BE2C (cell line): Measurements from ENCODE around the gene FCGR3B.
"Not testable (repeated sequence)": the region's sequence is repeated elsewhere in the genome, so short reads cannot be mapped to it uniquely, and the experiment has no call there.

Experiments
- DNase-seq: peaks from one replicate; pipeline ENCODE4 v3.0.0-alpha.2; 2020
- H3K27me3 ChIP-seq: fragments of 250-450 bp; sonication (Bioruptor Pico); 2 replicates; pipeline ENCODE4 v1.5.1; 2020; ENCODE audit warnings: mild to moderate bottlenecking
- H3K36me3 ChIP-seq: fragments of 250-450 bp; sonication (Bioruptor Pico); 2 replicates; pipeline ENCODE4 v1.5.1; 2020; ENCODE audit warnings: mild to moderate bottlenecking
- H3K4me1 ChIP-seq: fragments of 250-450 bp; sonication (Bioruptor Pico); 2 replicates; pipeline ENCODE4 v1.5.1; 2020
- H3K4me3 ChIP-seq: 2 replicates; pipeline ENCODE4 v1.5.1; 2011; ENCODE audit warnings: low read depth, low read length
- H3K9me3 ChIP-seq: fragments of 250-450 bp; sonication (Bioruptor Pico); 2 replicates; pipeline ENCODE4 v1.5.1; 2020

FCGR3B gene

GRCh38 chr1:161606541-161607336 is 24.2 kb downstream of the FCGR3B start:
- not testable (repeated sequence) for H3K4me1 ChIP-seq, H3K27me3 ChIP-seq, DNase-seq, H3K9me3 ChIP-seq, H3K4me3 ChIP-seq, H3K36me3 ChIP-seq

DNA sequence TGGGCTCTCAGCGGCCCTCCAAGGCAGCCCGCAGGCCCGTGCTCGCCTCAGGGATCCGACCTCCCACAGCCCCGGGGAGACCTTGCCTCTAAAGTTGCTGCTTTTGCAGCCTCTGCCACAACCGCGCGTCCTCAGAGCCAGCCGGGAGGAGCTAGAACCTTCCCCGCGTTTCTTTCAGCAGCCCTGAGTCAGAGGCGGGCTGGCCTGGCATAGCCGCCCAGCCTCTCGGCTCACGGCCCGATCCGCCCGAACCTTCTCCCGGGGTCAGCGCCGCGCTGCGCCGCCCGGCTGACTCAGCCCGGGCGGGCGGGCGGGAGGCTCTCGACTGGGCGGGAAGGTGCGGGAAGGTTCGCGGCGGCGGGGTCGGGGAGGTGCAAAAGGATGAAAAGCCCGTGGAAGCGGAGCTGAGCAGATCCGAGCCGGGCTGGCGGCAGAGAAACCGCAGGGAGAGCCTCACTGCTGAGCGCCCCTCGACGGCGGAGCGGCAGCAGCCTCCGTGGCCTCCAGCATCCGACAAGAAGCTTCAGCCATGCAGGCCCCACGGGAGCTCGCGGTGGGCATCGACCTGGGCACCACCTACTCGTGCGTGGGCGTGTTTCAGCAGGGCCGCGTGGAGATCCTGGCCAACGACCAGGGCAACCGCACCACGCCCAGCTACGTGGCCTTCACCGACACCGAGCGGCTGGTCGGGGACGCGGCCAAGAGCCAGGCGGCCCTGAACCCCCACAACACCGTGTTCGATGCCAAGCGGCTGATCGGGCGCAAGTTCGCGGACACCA is 25.0 kb downstream of the FCGR3B start:
- not testable (repeated sequence) for DNase-seq, H3K4me3 ChIP-seq, H3K4me1 ChIP-seq, H3K27me3 ChIP-seq, H3K36me3 ChIP-seq, H3K9me3 ChIP-seq

GRCh38 chr1:161605024-161605423 is 26.0 kb downstream of the FCGR3B start:
- H3K9me3 ChIP-seq, H3K4me3 ChIP-seq, H3K27me3 ChIP-seq, H3K4me1 ChIP-seq, H3K36me3 ChIP-seq, DNase-seq: not testable (repeated sequence)

GRCh38 chr1:161597077-161597476 is 33.9 kb downstream of the FCGR3B start:
- DNase-seq, H3K9me3 ChIP-seq, H3K4me1 ChIP-seq, H3K4me3 ChIP-seq, H3K36me3 ChIP-seq, H3K27me3 ChIP-seq: not testable (repeated sequence)

GRCh38 chr1:161595583-161595982 is 35.4 kb downstream of the FCGR3B start:
- H3K4me1 ChIP-seq, H3K9me3 ChIP-seq, H3K27me3 ChIP-seq, H3K36me3 ChIP-seq, H3K4me3 ChIP-seq, DNase-seq: not testable (repeated sequence)

GRCh38 chr1:161595173-161595572 is 35.8 kb downstream of the FCGR3B start:
- H3K36me3 ChIP-seq, H3K27me3 ChIP-seq, DNase-seq, H3K4me1 ChIP-seq, H3K9me3 ChIP-seq, H3K4me3 ChIP-seq: not testable (repeated sequence)

GRCh38 chr1:161594269-161594984 is 36.5 kb downstream of the FCGR3B start:
- H3K36me3 ChIP-seq, DNase-seq, H3K4me1 ChIP-seq, H3K9me3 ChIP-seq, H3K27me3 ChIP-seq, H3K4me3 ChIP-seq: not testable (repeated sequence)

DNA sequence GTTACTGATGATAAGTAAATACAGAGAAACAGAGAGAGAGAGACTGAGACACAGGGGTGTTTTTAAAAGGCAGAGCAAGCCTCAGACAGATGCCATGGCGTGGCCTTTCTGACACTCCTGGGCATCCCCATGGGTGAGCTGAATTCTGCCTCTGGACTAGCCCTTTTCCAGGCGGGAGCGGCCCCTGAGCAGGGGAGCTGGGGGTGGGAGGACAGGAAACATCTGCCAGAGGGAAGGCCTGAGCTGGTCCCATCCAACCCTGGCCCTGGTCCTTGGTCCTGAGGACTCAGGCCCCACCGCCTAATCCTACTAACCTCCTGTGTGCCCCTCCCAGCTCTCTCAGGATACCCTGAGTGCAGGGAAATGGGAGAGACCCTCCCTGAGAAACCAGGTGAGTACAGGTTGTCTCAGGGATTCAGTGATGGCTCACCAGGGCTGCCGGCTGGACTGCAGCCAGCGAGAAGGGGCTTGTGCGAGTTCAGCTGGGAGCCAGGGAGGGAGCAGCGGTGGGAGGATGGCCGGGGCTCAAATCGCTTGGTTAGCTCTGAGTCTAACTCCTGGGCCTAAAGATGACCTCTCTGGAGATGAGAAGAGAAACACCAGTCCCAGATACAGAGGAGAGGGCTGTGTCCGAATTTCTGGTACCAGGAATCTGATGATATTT is 37.8 kb downstream of the FCGR3B start:
- not testable (repeated sequence) for H3K4me1 ChIP-seq, H3K27me3 ChIP-seq, H3K9me3 ChIP-seq, H3K36me3 ChIP-seq, H3K4me3 ChIP-seq, DNase-seq

- H3K4me1 ChIP-seq, H3K36me3 ChIP-seq, DNase-seq, H3K4me3 ChIP-seq, H3K9me3 ChIP-seq, H3K27me3 ChIP-seq: not testable (repeated sequence)
Observed at GRCh38 chr1:161592586-161592985, 38.4 kb downstream of the FCGR3B start.

- not testable (repeated sequence) for H3K27me3 ChIP-seq
Observed at GRCh38 chr1:161589920-161590319, 41.1 kb downstream of the FCGR3B start.

DNA sequence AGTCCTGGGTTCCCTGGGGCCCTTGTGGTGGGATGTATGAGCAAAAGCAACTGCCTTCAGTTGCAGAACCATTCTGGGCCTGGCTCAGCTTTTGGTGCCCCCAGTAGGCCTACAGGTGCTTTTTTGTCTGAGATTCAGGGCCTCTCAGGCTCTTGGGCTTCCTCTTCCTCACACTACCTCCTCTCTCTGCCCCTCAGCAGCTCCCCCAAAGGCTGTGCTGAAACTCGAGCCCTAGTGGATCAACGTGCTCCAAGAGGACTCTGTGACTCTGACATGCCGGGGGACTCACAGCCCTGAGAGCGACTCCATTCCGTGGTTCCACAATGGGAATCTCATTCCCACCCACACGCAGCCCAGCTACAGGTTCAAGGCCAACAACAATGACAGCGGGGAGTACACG is 41.6 kb downstream of the FCGR3B start:
- H3K36me3 ChIP-seq, H3K27me3 ChIP-seq, H3K4me3 ChIP-seq, H3K4me1 ChIP-seq, DNase-seq, H3K9me3 ChIP-seq: not testable (repeated sequence)

More at GRCh38 chr1:161589920-161590319, 41.1 kb downstream of the FCGR3B start:
- DNase-seq, H3K36me3 ChIP-seq, H3K4me1 ChIP-seq, H3K4me3 ChIP-seq, H3K9me3 ChIP-seq: not testable (repeated sequence)

DNA sequence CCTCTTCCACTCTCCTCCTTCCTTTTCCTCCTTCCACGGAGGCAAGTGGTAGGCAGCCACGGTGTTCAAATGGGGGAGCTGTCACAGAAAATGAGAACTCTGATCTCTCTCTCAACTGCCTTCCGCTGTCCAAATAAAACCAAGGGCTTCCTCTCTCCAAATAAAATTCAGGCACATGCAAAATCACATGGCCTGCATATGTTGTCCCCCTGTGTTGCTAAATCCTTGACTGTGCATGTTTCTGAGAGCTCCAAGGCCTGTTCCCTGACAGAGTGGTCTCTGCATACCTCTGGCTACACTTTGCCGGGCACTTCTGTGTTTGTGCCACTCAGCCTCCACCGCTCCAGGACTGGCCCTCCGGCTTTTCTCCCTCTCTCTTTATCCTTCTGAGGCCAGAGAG is 42.4 kb downstream of the FCGR3B start:
- not testable (repeated sequence) for DNase-seq, H3K4me1 ChIP-seq, H3K36me3 ChIP-seq, H3K9me3 ChIP-seq, H3K4me3 ChIP-seq, H3K27me3 ChIP-seq

- DNase-seq, H3K27me3 ChIP-seq, H3K36me3 ChIP-seq, H3K4me1 ChIP-seq, H3K9me3 ChIP-seq, H3K4me3 ChIP-seq: not testable (repeated sequence)
Observed at GRCh38 chr1:161582882-161583281, 48.1 kb downstream of the FCGR3B start.

GRCh38 chr1:161580879-161581537 is 50.0 kb downstream of the FCGR3B start:
- not testable (repeated sequence) for H3K4me1 ChIP-seq, H3K36me3 ChIP-seq, H3K27me3 ChIP-seq, H3K4me3 ChIP-seq, H3K9me3 ChIP-seq, DNase-seq

DNA sequence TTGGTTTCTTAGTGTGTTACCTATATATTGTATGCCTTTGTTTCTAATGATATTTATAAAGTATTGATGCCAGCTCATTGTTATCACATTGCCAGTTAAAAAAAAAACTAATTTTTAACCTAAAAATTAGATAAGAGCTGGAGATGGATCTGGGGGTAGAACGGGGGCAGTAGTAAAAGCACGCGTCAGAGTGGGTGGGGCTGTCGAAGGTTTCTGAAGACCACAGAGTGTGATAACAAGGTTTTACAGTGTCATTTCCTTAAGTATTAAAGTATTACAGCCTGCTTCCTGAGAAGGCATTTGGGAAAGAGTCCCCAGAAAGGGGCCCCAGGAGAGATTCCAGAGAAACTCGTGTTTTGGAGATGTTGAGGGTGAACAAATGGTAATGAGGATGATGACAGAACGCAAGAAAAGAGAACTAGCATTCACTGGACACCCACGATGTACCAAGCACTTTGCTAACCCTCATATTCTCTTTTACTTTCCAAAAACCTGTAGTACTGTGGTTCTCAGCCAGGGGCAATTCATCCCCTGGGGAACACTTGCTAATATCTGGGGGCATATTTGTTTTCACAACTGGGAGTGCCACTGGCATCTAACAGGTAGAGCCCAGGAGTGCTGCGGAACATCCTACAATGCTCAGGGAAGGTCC is 51.0 kb downstream of the FCGR3B start:
- not testable (repeated sequence) for H3K27me3 ChIP-seq, DNase-seq, H3K4me1 ChIP-seq, H3K4me3 ChIP-seq, H3K9me3 ChIP-seq, H3K36me3 ChIP-seq
